Neuron (in vitro differentiated cells): ENCODE data around the gene PLA2G4D.

ENCODE experiments used
- H2AFZ ChIP-seq: one replicate; pipeline ENCODE4 v1.6.1; 2013; ENCODE audit warnings: low read depth, mild to moderate bottlenecking, inconsistent platforms, low read length, moderate library complexity
- H3K27me3 ChIP-seq: one replicate; pipeline ENCODE4 v1.6.1; 2013; ENCODE audit warnings: low read length; ENCODE audit not compliant: insufficient read depth
- H3K36me3 ChIP-seq: one replicate; pipeline ENCODE4 v1.6.1; 2013; ENCODE audit warnings: low read length; ENCODE audit not compliant: insufficient read depth
- H3K4me1 ChIP-seq: one replicate; pipeline ENCODE4 v1.6.1; 2013; ENCODE audit warnings: low read length; ENCODE audit not compliant: insufficient read depth
- H3K4me3 ChIP-seq: 2 replicates; pipeline ENCODE4 v1.5.1; 2013; ENCODE audit warnings: mild to moderate bottlenecking, low read length, moderate library complexity
- H3K9me3 ChIP-seq: one replicate; pipeline ENCODE4 v1.6.1; 2013; ENCODE audit warnings: low read length

The PLA2G4D gene

GRCh38 chr15:42134617-42135245 lies 40.4 kb upstream of the PLA2G4D start:
- no peaks in the 10 kb centered on the region for H3K36me3 ChIP-seq
- no peaks in the 10 kb centered on the region for H3K4me1 ChIP-seq
- no peak overlapping the region for H2AFZ ChIP-seq
- no peak overlapping the region for H3K4me3 ChIP-seq
- H3K27me3 ChIP-seq: no peaks in the 10 kb centered on the region
- no peaks in the 10 kb centered on the region for H3K9me3 ChIP-seq

GRCh38 chr15:42133886-42134502 lies 39.6 kb upstream of the PLA2G4D start:
- Histone ChIP-seq H3K27me3 (no peaks in the 10 kb centered on the region), H3K4me1 (no peaks in the 10 kb centered on the region), H3K4me3 (no peak overlapping the region), H2AFZ (no peak overlapping the region), H3K9me3 (no peaks in the 10 kb centered on the region), H3K36me3 (no peaks in the 10 kb centered on the region)

GRCh38 chr15:42133356-42133755 lies 39.0 kb upstream of the PLA2G4D start:
- Histone ChIP-seq H3K27me3 (no peaks in the 10 kb centered on the region), H2AFZ (no peak overlapping the region), H3K36me3 (no peaks in the 10 kb centered on the region), H3K4me1 (no peaks in the 10 kb centered on the region), H3K9me3 (no peaks in the 10 kb centered on the region), H3K4me3 (no peak overlapping the region)

GRCh38 chr15:42131826-42132806 lies 37.8 kb upstream of the PLA2G4D start:
- H3K9me3 ChIP-seq: no peaks in the 10 kb centered on the region
- H3K4me1 ChIP-seq: no peaks in the 10 kb centered on the region
- no peak overlapping the region for H2AFZ ChIP-seq
- H3K27me3 ChIP-seq: no peaks in the 10 kb centered on the region
- no peak overlapping the region for H3K4me3 ChIP-seq
- H3K36me3 ChIP-seq: no peaks in the 10 kb centered on the region

GRCh38 chr15:42131006-42131405 lies 36.6 kb upstream of the PLA2G4D start:
- Histone ChIP-seq H3K36me3 (no peaks in the 10 kb centered on the region), H2AFZ (no peak overlapping the region), H3K4me1 (no peaks in the 10 kb centered on the region), H3K27me3 (no peaks in the 10 kb centered on the region), H3K4me3 (no peak overlapping the region), H3K9me3 (no peaks in the 10 kb centered on the region)

- Histone ChIP-seq H2AFZ (no peak overlapping the region), H3K36me3 (no peaks in the 10 kb centered on the region), H3K4me1 (no peaks in the 10 kb centered on the region), H3K9me3 (no peaks in the 10 kb centered on the region), H3K4me3 (no peak overlapping the region), H3K27me3 (no peaks in the 10 kb centered on the region)
These were observed 36.1 kb upstream of the PLA2G4D start for GRCh38 chr15:42130246-42130986.

- no peaks in the 10 kb centered on the region for H3K27me3 ChIP-seq
- H3K4me1 ChIP-seq: no peaks in the 10 kb centered on the region
- no peaks in the 10 kb centered on the region for H3K9me3 ChIP-seq
- no peaks in the 10 kb centered on the region for H3K36me3 ChIP-seq
- no peak overlapping the region for H3K4me3 ChIP-seq
- H2AFZ ChIP-seq: no peak overlapping the region
These were observed 35.0 kb upstream of the PLA2G4D start for GRCh38 chr15:42129364-42129763.

GRCh38 chr15:42128476-42128875 lies 34.1 kb upstream of the PLA2G4D start:
- Histone ChIP-seq H3K4me3 (no peak overlapping the region), H2AFZ (no peak overlapping the region), H3K9me3 (no peaks in the 10 kb centered on the region), H3K4me1 (no peaks in the 10 kb centered on the region), H3K27me3 (no peaks in the 10 kb centered on the region), H3K36me3 (no peaks in the 10 kb centered on the region)

- Histone ChIP-seq H3K4me3 (no peak overlapping the region), H3K9me3 (no peaks in the 10 kb centered on the region), H3K4me1 (peaks cover 10% of the 10 kb centered on the region), H3K27me3 (no peaks in the 10 kb centered on the region), H2AFZ (no peak overlapping the region), H3K36me3 (no peaks in the 10 kb centered on the region)
These were observed 29.2 kb upstream of the PLA2G4D start for GRCh38 chr15:42123546-42123945.

- H3K9me3 ChIP-seq: no peaks in the 10 kb centered on the region
- peaks cover 12% of the 10 kb centered on the region for H3K4me1 ChIP-seq
- no peaks in the 10 kb centered on the region for H3K27me3 ChIP-seq
- H2AFZ ChIP-seq: no peak overlapping the region
- no peaks in the 10 kb centered on the region for H3K36me3 ChIP-seq
- H3K4me3 ChIP-seq: no peak overlapping the region
These were observed 27.3 kb upstream of the PLA2G4D start for GRCh38 chr15:42121682-42122081.

GRCh38 chr15:42121021-42121420 lies 26.7 kb upstream of the PLA2G4D start:
- no peaks in the 10 kb centered on the region for H3K9me3 ChIP-seq

GRCh38 chr15:42120285-42120684 lies 25.9 kb upstream of the PLA2G4D start:
- H3K9me3 ChIP-seq: no peaks in the 10 kb centered on the region
- H2AFZ ChIP-seq: no peak overlapping the region
- peaks cover 12% of the 10 kb centered on the region for H3K4me1 ChIP-seq
- H3K4me3 ChIP-seq: no peak overlapping the region
- H3K27me3 ChIP-seq: no peaks in the 10 kb centered on the region
- H3K36me3 ChIP-seq: no peaks in the 10 kb centered on the region

More at GRCh38 chr15:42121021-42121420, 26.7 kb upstream of the PLA2G4D start:
- Histone ChIP-seq H3K27me3 (no peaks in the 10 kb centered on the region), H3K36me3 (no peaks in the 10 kb centered on the region), H3K4me3 (no peak overlapping the region), H2AFZ (no peak overlapping the region), H3K4me1 (peaks cover 12% of the 10 kb centered on the region)

- peak overlapping the region; percentile 28 for H2AFZ ChIP-seq
- H3K9me3 ChIP-seq: no peaks in the 10 kb centered on the region
- no peaks in the 10 kb centered on the region for H3K27me3 ChIP-seq
- H3K4me1 ChIP-seq: peaks cover 12% of the 10 kb centered on the region
- no peaks in the 10 kb centered on the region for H3K36me3 ChIP-seq
- no peak overlapping the region for H3K4me3 ChIP-seq
These were observed 25.0 kb upstream of the PLA2G4D start for GRCh38 chr15:42119446-42119760.
